Activated naive CD4-positive, alpha-beta T cell treated with anti-CD3 and anti-CD28 coated beads for 36 hours (primary cell): ENCODE results near the gene S100B. TPM values are rescaled to one million over a fixed set of nuclear protein-coding genes. Genes with fewer than 3 reads are reported as not detected.

Experiments
- CTCF ChIA-PET: fragments of 350-600 bp; sonication (Branson Sonifier 250); formaldehyde crosslinking; loops from one replicate; lab custom pipeline; 2021; ENCODE audit warnings: antibody characterized with exemption; lab: Charles Lee
- DNase-seq: peaks from one replicate; pipeline ENCODE4 v3.0.0-alpha.2; 2020
- H3K27ac Mint-ChIP-seq: one replicate; pipeline ENCODE4 v1.8.0; 2021; ENCODE audit warnings: mild to moderate bottlenecking, mixed read lengths
- H3K27me3 Mint-ChIP-seq: one replicate; pipeline ENCODE4 v1.8.0; 2021; ENCODE audit warnings: low read depth, mixed read lengths
- H3K36me3 Mint-ChIP-seq: one replicate; pipeline ENCODE4 v1.8.0; 2021; ENCODE audit warnings: low read depth, mixed read lengths
- H3K4me1 Mint-ChIP-seq: one replicate; pipeline ENCODE4 v1.8.0; 2021; ENCODE audit warnings: low read depth, mixed read lengths
- H3K4me3 Mint-ChIP-seq: one replicate; pipeline ENCODE4 v1.8.0; 2021; ENCODE audit warnings: mild to moderate bottlenecking, moderate library complexity, mixed read lengths
- H3K9me3 Mint-ChIP-seq: one replicate; pipeline ENCODE4 v1.8.0; 2021; ENCODE audit warnings: mixed read lengths
- intact Hi-C: fragments of 100-400 bp; cut with micrococcal nuclease; formaldehyde crosslinking; loops from one replicate; pipeline ENCODE4 v1.15.1; 2023
- total RNA-seq, 2 experiments: library from RNA; stranded (reverse); gene quantifications; one replicate each; pipeline ENCODE4 v1.2.3, GENCODE V29; 2021

Gene S100B
- under 1 TPM in 1 of 2 experiments, not detected in 1; 0.24 TPM for total RNA-seq

- H3K4me3 Mint-ChIP-seq = no peak within 1 kb of the TSS
- no peaks in the 10 kb centered on the region for H3K27me3 Mint-ChIP-seq
- no peak for DNase-seq
- H3K27ac Mint-ChIP-seq = no peak within 1 kb of the TSS
- CTCF ChIA-PET = no interaction called here
- H3K4me1 Mint-ChIP-seq = peaks cover 33% of the 10 kb centered on the region
- intact Hi-C loops = loop anchor here (1.0 kb wide), 1 partner anchor 30 kb away; the partner anchor contains the start of gene PRMT2
- H3K36me3 Mint-ChIP-seq = no peaks in the 10 kb centered on the region
- no peaks in the 10 kb centered on the region for H3K9me3 Mint-ChIP-seq
Observed at GRCh38 chr21:46604975-46605766, at the start of gene S100B. Gene S100B (minus strand): TSS chr21:46605082. CDS start chr21:46602415, 2,667 bp downstream.

- no peak for DNase-seq
- peaks cover 14% of the 10 kb centered on the region for H3K9me3 Mint-ChIP-seq
- no peak overlapping the region for H3K27ac Mint-ChIP-seq
- no peak overlapping the region for H3K4me3 Mint-ChIP-seq
- peaks cover 17% of the 10 kb centered on the region for H3K4me1 Mint-ChIP-seq
- no peaks in the 10 kb centered on the region for H3K27me3 Mint-ChIP-seq
- peaks cover 84% of the 10 kb centered on the region for H3K36me3 Mint-ChIP-seq
- intact Hi-C loops = no loop called here
- CTCF ChIA-PET = no interaction called here
Observed at GRCh38 chr21:46651121-46651520, 46.2 kb upstream of the S100B start.

GRCh38 chr21:46650476-46651098, 45.7 kb upstream of the S100B start:
- CTCF ChIA-PET = no interaction called here
- peaks cover 9% of the 10 kb centered on the region for H3K9me3 Mint-ChIP-seq
- intact Hi-C loops = no loop called here
- H3K4me3 Mint-ChIP-seq = no peak overlapping the region
- peak overlapping the region; percentile 16 for H3K27ac Mint-ChIP-seq
- no peak for DNase-seq
- H3K36me3 Mint-ChIP-seq = peaks cover 84% of the 10 kb centered on the region
- no peaks in the 10 kb centered on the region for H3K27me3 Mint-ChIP-seq
- peaks cover 22% of the 10 kb centered on the region for H3K4me1 Mint-ChIP-seq

GRCh38 chr21:46649356-46649755, 44.5 kb upstream of the S100B start:
- CTCF ChIA-PET = no interaction called here
- H3K9me3 Mint-ChIP-seq = peaks cover 2% of the 10 kb centered on the region
- H3K4me1 Mint-ChIP-seq = peaks cover 22% of the 10 kb centered on the region
- H3K27ac Mint-ChIP-seq = no peak overlapping the region
- intact Hi-C loops = no loop called here
- no peak for DNase-seq
- no peak overlapping the region for H3K4me3 Mint-ChIP-seq
- H3K27me3 Mint-ChIP-seq = no peaks in the 10 kb centered on the region
- peaks cover 77% of the 10 kb centered on the region for H3K36me3 Mint-ChIP-seq

- Mint-ChIP-seq H3K4me3 (no peak overlapping the region), H3K4me1 (peaks cover 22% of the 10 kb centered on the region), H3K27me3 (no peaks in the 10 kb centered on the region), H3K27ac (no peak overlapping the region), H3K9me3 (no peaks in the 10 kb centered on the region), H3K36me3 (peaks cover 75% of the 10 kb centered on the region)
- CTCF ChIA-PET = no interaction called here
- DNase-seq = no peak
- intact Hi-C loops = no loop called here
Observed at GRCh38 chr21:46648539-46648938, 43.7 kb upstream of the S100B start.

GRCh38 chr21:46646541-46647154, 41.8 kb upstream of the S100B start:
- Mint-ChIP-seq H3K27me3 (no peaks in the 10 kb centered on the region), H3K4me1 (peaks cover 27% of the 10 kb centered on the region), H3K27ac (peak overlapping the region; percentile 28), H3K9me3 (no peaks in the 10 kb centered on the region), H3K4me3 (no peak overlapping the region), H3K36me3 (peaks cover 61% of the 10 kb centered on the region)
- intact Hi-C loops = no loop called here
- DNase-seq = no peak
- CTCF ChIA-PET = interaction anchor here (0.6 kb wide), 2 partner anchors 72 to 116 kb away, joined by 3 read pairs; no protein-coding TSS in a partner anchor

GRCh38 chr21:46645840-46646239, 41.0 kb upstream of the S100B start:
- DNase-seq = no peak
- Mint-ChIP-seq H3K27me3 (no peaks in the 10 kb centered on the region), H3K9me3 (no peaks in the 10 kb centered on the region), H3K27ac (no peak overlapping the region), H3K4me1 (peaks cover 34% of the 10 kb centered on the region), H3K36me3 (peaks cover 57% of the 10 kb centered on the region), H3K4me3 (no peak overlapping the region)
- CTCF ChIA-PET = no interaction called here
- intact Hi-C loops = no loop called here

- CTCF ChIA-PET = interaction anchor here (1.5 to 1.8 kb wide), 2 partner anchors 10 to 18 kb away, joined by 3 to 6 read pairs; no protein-coding TSS in a partner anchor
- H3K4me1 Mint-ChIP-seq = peaks cover 49% of the 10 kb centered on the region
- DNase-seq = no peak
- H3K36me3 Mint-ChIP-seq = peaks cover 48% of the 10 kb centered on the region
- intact Hi-C loops = no loop called here
- H3K27me3 Mint-ChIP-seq = no peaks in the 10 kb centered on the region
- H3K27ac Mint-ChIP-seq = no peak overlapping the region
- H3K9me3 Mint-ChIP-seq = no peaks in the 10 kb centered on the region
- H3K4me3 Mint-ChIP-seq = no peak overlapping the region
Observed at GRCh38 chr21:46643379-46644177, 38.7 kb upstream of the S100B start.

- no peak overlapping the region for H3K4me3 Mint-ChIP-seq
- H3K27me3 Mint-ChIP-seq = no peaks in the 10 kb centered on the region
- DNase-seq = no peak
- no peak overlapping the region for H3K27ac Mint-ChIP-seq
- no peaks in the 10 kb centered on the region for H3K9me3 Mint-ChIP-seq
- peaks cover 43% of the 10 kb centered on the region for H3K36me3 Mint-ChIP-seq
- H3K4me1 Mint-ChIP-seq = peaks cover 58% of the 10 kb centered on the region
- CTCF ChIA-PET = interaction anchor here (0.6 kb wide), 1 partner anchor 9 kb away, joined by 3 read pairs; no protein-coding TSS in a partner anchor
- intact Hi-C loops = no loop called here
Observed at GRCh38 chr21:46641656-46642055, 36.8 kb upstream of the S100B start.

- Mint-ChIP-seq H3K27ac (peak overlapping the region; percentile 39), H3K27me3 (no peaks in the 10 kb centered on the region), H3K4me1 (peaks cover 58% of the 10 kb centered on the region), H3K9me3 (no peaks in the 10 kb centered on the region), H3K36me3 (peaks cover 29% of the 10 kb centered on the region), H3K4me3 (peak overlapping the region; percentile 41)
- CTCF ChIA-PET = interaction anchor here (0.6 to 1.7 kb wide), 10 partner anchors 12 to 170 kb away, joined by 3 to 5 read pairs (median 4); no protein-coding TSS in a partner anchor
- DNase-seq = no peak
- intact Hi-C loops = no loop called here
Observed at GRCh38 chr21:46639489-46640386, 34.9 kb upstream of the S100B start.
